Activated CD4-positive, alpha-beta T cell treated with anti-CD3 and anti-CD28 coated beads, Interleukin-10, Interleukin-2, amounts not matched to agents 100 ng/mL and 50 ng/mL, durations not matched to agents 16 hours and 8 hours (primary cell): ENCODE data around the gene RGL3.
A peak's percentile ranks its signal among the peaks of the same experiment; 100 is the strongest.
"Not testable (repeated sequence)": the region's sequence is repeated elsewhere in the genome, so short reads cannot be mapped to it uniquely, and the experiment has no call there.

ENCODE experiments used
- DNase-seq: peaks from one replicate; pipeline ENCODE4 v3.0.0-alpha.2; 2020

The RGL3 gene

DNA sequence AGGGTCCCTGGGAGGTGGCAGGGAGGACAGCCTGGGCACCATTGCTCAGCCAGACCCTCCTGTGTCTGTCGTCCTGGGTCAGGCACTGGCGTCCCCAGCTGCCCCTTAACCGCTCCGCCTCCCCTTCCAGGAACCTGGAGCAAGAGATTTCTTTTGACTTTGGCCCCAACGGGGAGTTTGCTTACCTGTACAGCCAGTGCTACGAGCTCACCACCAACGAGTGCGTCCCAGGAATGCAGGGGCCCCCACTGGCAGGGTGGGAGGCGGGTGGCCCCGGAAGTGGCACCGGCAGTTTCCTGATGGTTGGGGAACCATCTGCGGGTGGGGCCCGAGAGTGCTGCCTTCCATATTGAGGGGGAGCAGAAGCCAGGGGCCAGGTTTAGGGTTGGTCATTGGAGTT is 29.3 kb upstream of the RGL3 start:
- no peak for DNase-seq

DNA sequence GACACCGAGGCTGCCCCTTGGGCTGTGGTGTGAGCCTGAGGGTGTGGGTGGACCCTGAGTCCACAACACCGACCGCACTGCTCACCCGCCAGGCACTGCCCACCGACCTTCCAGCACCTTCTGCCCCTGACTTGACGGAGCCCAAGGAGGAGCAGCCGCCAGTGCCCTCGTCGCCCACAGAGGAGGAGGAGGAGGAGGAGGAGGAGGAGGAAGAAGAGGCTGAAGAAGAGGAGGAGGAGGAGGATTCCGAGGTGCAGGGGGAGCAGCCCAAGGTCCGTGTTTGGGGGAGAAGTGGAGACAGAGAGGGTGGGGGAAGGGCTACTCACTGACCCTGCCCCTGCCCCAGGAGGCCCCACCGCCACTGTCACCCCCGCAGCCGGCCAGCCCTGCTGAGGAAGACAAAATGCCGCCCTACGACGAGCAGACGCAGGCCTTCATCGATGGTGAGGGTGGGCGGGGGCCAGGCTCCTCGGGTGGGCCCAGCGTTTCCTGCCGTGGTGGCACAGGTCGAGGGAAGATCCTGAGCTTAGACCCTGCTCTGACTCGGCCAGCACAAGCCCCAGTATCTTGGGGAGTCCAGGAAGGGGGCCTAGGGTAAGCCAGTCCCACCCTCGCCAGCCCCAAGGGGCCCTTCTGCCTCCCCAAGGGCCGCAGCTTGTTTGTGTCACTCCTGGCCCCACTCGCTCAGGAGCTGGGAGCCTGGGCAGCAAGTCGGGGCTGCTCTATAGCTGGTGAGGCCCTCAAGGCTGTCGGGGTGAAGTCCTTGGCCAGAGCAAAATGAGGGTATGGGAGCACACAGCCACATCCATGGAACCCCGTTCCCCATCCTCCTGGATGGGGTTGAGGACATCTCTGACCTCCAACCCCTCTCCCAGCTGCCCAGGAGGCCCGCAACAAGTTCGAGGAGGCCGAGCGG is 28.5 kb upstream of the RGL3 start:
- DNase-seq: no peak

DNA sequence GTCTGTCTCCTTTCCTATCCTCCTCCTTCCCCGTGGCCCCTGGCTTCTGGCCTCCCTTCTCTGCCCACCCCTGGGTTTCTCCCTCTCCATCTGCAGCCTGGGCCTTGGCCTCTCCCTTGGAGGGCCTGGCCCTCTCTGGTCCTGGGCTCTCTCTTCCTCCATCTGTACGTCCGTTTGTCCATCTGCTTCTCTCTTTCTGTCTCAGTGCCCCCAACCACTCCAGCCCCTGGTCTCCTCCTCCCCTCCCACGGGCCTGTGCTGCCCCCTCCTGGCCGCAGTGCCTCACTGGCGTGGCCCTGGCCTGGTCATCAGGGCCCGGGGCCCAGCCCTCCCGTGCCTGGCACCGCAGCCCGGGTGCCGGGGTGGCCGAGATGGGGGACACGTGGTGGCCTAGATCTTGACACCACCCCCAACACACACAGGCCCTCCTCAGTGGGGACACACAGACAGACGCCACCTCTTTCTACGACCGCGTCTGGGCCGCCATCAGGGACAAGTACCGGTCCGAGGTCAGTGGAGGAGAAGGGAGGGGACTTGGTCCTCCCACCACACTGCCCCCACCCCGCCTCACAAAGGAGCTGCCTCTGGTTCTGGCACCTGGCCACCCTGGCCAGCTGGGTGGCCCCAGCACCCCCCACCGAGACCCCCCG is 27.7 kb upstream of the RGL3 start:
- peak; percentile 44 for DNase-seq

DNA sequence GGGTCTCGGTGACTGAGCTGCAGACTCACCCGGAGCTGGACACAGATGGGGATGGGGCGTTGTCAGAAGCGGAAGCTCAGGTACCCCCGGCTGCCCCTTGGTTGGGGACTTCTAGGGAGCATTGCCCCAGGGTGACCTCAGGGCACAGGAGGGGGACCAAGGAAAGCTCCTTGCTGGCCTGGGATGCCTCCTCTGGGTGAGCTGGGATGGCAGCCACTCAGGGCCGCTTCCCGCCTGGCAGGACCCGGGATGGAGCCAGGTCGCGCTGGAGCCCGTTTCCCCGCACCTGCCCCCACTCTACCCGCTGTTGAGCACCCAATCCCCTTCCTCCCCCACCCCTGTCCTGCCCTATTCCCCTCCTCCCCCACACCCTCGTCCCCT is 27.1 kb upstream of the RGL3 start:
- no peak for DNase-seq

DNA sequence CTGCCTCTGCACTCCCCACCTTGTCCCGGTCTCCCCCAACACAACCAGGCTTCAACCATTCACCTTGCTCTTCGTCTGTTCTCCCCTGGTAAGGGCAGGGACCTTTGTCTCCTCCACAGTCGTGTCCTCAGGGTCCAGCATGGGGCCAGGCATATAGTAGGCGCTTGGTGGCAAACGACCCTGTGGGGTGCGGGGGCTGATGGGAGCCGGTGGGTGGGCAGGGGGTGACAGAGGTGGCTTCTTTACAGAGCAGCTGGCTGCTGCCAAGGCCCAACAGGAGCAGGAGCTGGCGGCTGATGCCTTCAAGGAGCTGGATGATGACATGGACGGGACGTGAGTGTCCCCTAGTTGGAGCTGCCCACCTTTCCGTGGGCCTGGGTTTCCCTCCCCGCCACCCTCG is 26.0 kb upstream of the RGL3 start:
- DNase-seq: no peak

DNA sequence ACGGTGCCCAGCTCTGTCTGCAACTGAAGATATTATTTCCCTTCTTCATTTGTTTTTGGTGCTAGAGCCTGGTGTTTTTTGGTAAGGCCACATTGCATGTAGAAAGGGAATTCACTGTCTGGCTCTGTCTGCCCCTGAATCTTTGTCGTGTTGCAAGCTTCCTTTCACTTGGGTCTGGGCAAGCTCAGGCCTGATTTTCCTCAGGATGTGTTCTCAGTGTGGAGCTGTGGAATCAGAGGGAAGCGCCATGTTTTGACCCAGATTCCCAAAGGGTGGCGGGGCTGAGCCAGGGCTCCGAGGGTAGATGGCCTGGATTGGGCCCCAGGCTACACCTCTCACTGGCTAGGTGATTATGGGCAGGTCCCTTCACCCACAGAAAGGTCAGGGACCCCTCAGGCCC is 24.9 kb upstream of the RGL3 start:
- no peak for DNase-seq

DNA sequence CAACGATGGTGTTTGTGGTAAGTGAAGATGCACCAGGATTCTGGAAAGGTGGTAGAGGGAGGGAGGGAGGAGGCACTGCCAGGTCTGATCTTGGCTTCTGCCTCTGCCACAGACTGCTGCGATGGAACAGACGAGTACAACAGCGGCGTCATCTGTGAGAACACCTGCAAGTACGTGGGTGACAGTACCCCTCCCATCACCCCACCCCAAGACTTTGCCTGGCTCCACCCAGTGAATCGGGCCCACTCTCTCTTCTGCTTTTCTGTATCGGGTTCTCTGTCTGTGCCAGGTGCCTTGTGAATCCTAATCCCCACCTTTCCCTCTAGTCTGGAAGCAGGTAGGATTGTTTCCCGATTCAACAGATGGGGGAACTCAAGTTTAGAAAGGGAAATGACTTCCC is 18.8 kb upstream of the RGL3 start:
- DNase-seq: no peak

DNA sequence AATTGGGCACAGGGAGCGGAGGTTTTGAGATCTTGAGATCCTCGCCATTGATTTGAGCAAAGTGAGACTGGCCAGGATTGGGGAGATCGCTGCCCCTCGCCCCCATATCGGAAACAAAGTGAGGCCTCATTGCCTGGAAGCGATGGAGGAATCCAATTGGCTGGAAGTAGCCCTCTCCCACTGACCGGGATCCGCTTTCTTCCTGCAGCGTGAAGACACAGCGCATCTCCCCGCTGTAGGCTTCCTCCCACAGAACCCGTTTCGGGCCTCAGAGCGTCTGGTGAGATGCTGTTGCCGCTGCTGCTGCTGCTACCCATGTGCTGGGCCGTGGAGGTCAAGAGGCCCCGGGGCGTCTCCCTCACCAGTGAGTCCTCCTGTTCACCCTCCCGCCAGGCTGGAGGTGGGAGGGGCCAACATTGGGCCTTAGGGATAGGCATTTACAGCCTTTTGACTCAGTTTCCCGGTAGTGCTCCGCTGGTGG is 16.8 kb upstream of the RGL3 start:
- DNase-seq: peak; percentile 38

DNA sequence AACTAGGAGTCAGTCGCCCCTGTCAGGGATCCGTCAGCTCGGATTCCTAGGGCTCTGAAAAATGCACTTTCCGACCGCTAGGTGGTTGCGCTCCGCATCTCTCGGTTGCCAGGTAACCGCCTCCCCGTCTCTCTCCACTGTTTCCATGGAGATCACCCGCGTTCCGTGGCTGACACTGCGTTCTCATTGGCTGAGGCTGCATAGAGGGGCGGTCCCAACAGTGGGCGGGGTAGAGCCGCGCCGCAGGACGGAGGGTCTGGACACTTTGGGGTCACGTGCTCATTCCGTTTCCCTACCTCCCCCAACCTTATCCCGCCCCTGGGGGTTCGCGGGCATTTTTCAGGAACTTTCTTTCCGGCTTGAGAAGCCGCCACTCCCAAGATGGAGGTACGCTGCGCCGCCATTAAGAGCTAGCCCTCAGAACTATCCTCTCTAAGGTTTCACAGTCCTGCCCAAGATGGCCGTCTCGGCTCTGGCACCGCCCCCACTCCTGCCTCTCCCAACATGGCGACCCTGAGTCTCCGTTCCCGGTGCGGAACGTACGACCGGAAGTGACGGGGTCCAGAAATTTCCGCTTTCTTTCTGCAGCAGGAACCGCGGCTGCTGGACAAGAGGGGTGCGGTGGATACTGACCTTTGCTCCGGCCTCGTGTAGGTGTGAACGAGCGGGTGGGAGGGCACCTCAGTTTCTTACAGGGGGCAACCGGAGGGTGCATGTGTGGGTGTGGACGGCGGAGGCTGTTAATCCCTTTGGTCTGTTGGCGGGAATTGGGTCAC is 16.1 kb upstream of the RGL3 start, which contains the start of the genes ODAD3 and PRKCSH:
Gene ODAD3 (minus strand): TSS at position 65 of the 776 bp plus-strand sequence. CDS start 105 bp downstream, outside the sequence.
Gene PRKCSH (plus strand): TSS at position 579 of the 776 bp plus-strand sequence. CDS start 483 bp downstream, outside the sequence.
- DNase-seq: peak; percentile 99

DNA sequence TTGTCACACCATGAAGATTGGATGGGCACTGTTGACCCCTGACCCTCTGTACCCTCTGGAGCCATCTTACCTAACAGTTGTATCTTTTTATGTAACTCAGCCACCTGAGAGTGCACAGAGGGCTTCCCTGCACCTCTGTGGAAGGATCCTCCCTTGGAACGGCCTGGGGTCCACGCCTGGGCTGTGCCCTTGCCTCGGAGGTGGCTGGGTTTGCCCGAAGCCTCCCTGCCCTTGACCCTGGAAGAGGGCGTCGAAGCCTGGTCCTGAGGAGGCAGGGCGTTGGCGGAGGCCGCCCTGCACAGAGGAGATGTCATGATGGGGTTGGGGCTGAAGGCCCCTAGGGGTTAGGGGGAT is 15.6 kb upstream of the RGL3 start:
- no peak for DNase-seq

DNA sequence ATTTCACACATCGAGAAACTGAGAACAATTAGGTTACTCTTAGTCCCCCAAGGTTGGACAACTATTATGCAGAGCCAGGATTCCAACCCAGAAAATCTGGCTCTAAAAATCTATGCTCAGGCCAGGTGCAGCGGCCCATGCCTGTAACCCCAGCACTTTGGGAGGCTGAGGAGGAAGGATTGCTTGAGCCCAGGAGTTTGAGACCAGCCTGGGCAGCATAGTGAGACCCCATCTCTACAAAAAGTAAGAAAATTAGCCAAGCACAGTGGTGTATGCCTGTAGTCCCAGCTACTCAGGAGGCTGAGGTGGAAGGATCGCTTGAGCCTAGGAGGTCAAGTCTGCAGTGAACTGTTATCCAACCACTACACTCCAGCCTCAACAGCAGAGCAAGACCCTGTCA is 14.4 kb upstream of the RGL3 start:
- not testable (repeated sequence) for DNase-seq

DNA sequence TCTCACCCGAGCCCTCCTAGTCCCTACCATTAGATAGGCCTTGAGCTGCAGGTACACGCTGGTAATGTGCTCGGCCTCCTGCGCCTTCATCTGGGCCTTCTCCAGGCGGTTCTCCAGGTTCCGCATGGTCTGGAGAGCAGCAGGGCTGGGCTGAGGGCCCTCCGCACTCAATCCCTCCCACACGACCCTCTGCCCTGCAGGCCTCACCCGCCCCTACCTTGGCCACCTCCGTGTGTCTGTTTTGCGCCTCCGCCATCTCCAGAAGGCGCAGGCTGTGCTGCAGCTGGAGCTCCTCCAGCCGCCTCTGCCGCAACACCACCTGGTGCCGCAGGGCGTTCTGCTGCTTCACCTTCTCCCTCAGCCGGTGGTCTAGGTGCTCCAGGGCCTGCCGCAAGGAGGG is 7.5 kb upstream of the RGL3 start:
- DNase-seq: no peak

DNA sequence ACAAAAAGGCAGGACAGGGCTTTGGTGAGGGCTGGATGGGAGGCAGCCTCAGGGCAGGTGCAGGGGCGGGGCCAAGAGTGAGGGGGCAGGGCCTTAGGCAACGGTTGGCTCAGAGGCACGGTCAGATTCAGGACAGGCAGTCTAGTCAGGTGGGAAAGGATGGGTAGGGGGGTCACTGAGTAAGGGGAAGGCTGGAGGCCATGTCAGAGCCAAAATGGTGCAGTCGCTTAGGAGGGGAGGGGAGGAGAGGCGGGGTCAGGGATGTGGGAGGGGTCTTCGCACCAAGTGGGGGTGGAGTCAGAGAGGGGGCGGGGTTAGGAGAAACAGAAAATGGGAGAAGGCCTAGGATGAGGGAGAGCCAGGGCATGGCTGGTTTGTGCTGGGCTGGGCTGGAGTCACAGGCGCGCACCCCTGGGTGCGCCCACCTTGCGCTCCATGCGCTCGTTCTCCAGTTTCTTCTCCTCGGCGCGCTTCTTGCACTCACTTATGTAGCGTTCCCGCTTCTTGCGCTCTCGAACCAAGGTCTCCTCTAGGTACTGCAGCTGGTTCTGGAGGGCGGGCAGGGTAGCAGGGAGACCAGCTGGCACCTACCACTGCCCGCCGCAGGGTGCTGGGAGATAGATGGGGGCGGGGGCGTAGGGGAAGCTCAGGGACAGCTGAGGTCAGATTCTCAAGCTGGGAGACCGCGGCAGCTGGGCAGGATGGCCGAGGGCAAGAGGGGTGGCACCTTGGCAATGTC is 6.8 kb upstream of the RGL3 start:
- DNase-seq: no peak

DNA sequence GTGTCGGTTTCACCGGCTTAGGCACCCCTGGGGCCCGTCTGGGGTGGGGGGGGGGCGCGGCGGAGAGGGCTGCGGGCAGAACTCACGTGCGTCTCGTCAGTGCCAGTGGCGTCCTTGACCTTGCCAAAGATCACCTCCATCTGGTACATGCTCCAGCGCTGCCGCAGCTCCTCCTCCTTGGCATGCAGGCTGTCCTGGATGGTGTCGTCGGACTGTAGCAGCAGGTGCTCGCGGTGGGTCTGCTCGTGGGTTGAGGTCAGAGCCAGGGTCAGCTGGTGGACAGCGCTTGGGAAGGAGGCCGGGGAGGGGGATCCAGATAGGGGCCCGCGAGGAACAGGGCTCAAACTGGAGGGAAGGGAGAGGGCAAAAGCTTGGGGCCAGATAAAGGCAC is 4.7 kb upstream of the RGL3 start:
- no peak for DNase-seq

DNA sequence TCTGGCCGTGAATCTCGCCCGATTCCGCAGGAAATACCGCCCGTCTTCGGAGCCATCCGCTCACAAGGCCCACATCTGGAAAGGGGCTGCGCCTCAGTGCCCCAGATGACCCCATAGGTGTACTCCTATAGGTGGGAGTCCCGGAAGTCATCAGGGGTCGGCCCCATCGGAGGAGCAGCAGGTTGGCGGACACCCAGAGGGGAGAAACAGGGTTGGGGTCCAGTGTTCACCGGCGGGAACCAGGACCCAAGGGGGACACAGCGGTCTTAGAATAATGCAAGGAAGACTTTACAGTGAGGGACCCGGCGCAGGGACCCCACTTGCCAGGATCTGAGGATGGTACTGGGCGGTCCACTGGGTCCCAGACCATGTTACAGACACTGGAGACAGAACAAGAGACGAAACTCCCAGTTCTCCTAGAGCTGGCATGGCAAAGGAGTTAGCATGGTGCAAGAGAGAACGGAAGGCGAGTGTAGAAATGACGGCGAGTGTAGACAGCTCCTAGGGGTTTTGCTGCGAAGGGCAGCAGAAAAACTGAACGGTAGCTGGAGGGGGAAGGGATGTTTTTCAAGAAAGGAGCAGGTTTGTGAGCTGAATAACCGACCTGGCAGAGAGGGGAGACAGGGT is 4.2 kb upstream of the RGL3 start:
- DNase-seq: no peak

DNA sequence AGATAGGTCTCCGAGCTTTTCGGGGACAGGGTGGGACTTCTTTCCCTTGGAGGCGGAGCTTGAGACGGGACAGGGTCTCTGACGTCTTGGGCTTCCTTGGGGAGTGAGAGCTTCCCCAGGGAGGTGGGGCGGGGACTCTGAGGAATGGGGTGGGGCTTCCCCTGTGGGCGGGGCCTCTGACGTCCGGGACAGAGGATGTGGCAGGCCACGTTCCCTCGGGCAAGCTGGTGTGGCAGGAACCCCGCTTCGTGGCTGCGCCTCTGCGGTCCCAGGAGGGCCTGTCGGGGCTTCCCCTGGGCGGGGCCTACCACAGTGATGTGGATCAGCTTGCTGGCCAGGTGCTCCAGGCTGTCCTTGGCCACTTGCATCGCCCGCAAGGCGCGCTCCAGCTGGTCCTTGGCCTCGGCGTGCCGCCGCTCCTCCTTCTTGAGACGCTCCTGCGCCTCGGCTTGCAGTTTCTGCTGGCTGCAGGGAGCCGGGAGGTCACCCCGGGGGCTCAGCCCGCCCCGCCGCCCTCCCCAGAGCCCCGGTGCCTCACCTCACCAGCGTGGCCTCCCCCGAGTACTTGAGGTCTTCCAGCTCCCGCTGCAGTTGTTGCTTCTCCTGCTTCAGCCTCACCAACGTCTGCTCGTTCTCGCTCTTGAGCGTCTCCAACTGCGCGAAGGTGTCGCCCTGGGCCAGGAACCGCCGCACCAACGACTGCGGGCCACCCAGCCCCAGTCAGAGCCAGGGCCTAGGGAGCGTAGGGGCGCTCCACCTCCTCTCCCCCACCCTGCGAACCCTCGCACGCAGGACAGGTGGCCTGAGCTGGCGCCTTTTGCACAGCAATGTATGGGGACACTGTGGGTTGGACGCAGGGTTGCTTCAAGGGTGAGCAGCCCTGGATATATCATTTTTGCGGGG is 3.3 kb upstream of the RGL3 start:
- peak; percentile 85 for DNase-seq

DNA sequence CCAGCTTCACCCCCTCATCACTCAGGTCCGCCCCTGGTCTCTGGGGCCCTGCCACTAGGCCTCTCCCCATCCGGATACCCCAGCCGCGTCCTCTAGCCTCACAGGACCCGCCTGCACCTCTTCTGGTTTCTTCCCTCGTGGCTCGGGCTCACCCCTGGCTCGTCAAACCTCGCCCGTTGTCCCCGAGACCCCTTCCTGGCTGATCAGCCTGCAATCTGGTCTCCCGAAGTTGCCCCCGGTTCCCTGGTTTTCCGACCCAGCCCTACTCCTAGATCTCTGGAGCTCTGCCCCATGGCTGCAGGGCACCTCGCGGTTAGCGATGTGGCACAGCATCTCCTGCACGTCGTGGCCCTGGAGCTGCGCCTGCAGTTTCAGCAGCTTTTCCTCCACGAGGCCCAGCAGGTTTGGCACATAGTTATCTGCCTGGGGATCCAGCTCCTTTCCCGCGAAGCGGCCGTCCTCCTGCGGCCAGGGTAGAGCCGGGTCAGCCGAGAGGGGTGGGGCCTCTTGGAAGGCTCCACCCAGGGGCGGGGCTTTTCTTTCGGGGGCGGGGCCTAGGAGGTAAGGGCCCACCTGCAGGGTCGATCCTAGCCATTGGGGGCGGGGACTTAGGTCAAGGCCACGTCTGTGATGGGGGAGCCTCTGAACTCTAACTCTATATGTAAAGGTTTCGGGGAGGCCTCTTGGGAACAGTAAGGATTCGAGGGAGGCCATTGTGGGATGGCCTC is 2.4 kb upstream of the RGL3 start:
- DNase-seq: peak; percentile 35

DNA sequence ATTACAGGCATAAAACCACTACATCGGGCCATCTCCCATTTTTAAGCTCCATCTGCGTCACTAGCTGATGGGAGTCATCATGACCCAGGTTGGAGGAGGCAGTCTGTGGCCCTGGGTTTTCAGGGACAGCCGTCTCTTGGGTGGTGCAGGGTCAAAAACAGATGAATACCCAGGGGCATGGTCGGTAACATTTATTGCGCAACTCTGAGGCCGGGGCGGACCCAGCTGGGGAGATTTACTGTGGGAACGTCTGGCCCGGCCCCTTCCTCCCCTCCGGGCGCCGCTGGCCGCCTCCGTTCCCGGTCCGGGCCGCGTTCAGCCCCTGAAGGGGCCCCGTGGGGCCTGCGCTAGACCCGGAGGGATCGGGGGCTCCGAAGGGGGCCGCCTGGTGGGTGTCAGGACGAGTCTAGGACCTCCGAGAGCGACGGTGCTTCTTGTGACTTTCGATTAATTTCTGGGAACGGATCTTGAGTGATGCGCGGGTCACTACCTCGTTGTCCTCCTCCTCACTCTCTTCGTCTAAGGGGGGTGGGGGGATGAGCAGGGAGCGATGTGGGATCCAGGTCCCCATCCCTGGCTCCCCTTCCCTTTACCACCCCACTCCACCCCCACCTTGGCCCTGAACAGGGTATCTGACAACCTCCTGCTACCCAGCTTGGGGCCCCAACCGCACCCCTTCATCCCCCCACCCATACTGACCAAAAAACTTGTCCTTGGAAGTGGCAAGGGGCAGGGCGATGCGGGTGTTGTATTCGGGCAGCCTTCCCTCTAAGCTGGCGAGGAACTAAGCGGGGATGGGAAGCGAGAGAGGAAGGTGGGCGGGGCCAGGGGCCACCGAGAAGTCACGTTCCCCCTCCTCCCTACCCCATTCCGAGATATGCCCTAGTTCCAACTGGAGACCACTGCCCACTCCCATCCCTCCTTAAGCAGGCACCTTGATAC is 1.6 kb upstream of the RGL3 start:
- DNase-seq: no peak

DNA sequence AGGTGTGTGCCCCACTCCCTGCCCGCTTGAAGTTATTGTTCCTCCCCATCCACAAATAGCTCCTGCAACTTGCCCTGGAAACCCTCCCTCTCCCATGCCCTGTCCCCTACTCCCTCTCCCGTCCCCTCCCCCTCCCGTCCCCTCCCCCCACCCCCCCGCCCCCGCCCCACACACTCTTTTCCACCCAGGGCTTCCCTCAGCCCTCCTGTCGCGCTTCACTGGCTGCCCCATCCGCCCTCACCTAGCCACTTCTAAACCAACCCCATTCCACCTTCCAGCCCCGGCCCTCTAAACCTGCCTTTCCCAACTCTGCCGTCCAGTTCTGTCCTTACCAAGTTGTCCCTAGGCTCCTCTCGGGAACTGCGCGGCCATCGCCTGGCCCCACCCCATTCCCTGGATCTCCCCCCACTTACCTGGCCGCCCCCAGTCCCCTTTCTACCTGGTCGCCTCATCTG is 993 bp downstream of the RGL3 start:
- no peak for DNase-seq
